HepG2 (cell line): ENCODE results near the gene NAIF1. TPM values are rescaled to one million over a fixed set of nuclear protein-coding genes. Genes with fewer than 3 reads are reported as not detected.

Source experiments
- ATAC-seq: fragments of 200-7000 bp; cut with Tn5 transposase; 3 replicates; pipeline ENCODE4 v1.9.1; 2020; ENCODE audit warnings: mild to moderate bottlenecking, moderate library complexity
- BruUV-seq: library from RNA; stranded (reverse); fragments of 400-500 nt; replicated peaks from 2 replicates; lab custom pipeline; 2021; lab: Mats Ljungman, UMichigan
- CTCF ChIA-PET: fragments of 300-600 bp; formaldehyde crosslinking; extraction: SDS; loops from one replicate; lab custom pipeline; 2021; ENCODE audit warnings: low total read pairs, inconsistent platforms, low intra/inter-chr PET ratio; lab: Yijun Ruan, JAX
- POLR2A ChIA-PET: fragments of 350-600 bp; sonication (Branson Sonifier 250); formaldehyde crosslinking; loops from one replicate; lab custom pipeline; 2020; ENCODE audit warnings: antibody characterized with exemption, inconsistent platforms; lab: Yijun Ruan, JAX
- DNase-seq: peaks from one replicate; pipeline ENCODE4 v3.0.0-alpha.2; 2015; ENCODE audit warnings: low spot score
- FAIRE-seq: peaks from 3 replicates; lab custom pipeline; 2011; peaks lifted over from hg19 to GRCh38; lab: Jason Lieb, UNC
- H2AFZ ChIP-seq: one replicate; pipeline ENCODE4 v1.6.1; 2011; ENCODE audit warnings: low read length, inconsistent platforms
- H3K27ac ChIP-seq: fragments of 300-600 bp; 3 replicates; pipeline ENCODE4 v1.8.0; 2011; ENCODE audit warnings: mixed run types, mild to moderate bottlenecking, mixed read lengths, low read length, inconsistent platforms; ENCODE audit not compliant: insufficient read depth; ENCODE audit errors: extremely low read length
- H3K27me3 ChIP-seq, 2 experiments: fragments of 200-600 bp in 1 of 2; 2 replicates in 1 of 2; 3 replicates in 1 of 2; pipeline versions ENCODE4 v1.6.0 to v1.8.0; 2011; ENCODE audit warnings: low read length in 2 of 2, mild to moderate bottlenecking in 2 of 2, moderate library complexity in 2 of 2, inconsistent platforms in 1 of 2; ENCODE audit not compliant: insufficient read depth in 2 of 2, control insufficient read depth in 1 of 2
- H3K36me3 ChIP-seq, 2 experiments: fragments of 200-600 bp in 1 of 2; replicated peaks in 1 of 2; 2 replicates in 1 of 2; 3 replicates in 1 of 2; pipeline versions ENCODE4 v1.5.1 to v1.8.0; 2011; ENCODE audit warnings: low read length in 2 of 2, inconsistent platforms in 1 of 2; ENCODE audit not compliant: insufficient read depth in 2 of 2, control insufficient read depth in 1 of 2
- H3K4me1 ChIP-seq: 2 replicates; pipeline ENCODE4 v1.5.1; 2012; ENCODE audit warnings: low read length, inconsistent platforms; ENCODE audit not compliant: insufficient read depth
- H3K4me2 ChIP-seq: 2 replicates; pipeline ENCODE4 v1.6.0; 2011; ENCODE audit warnings: low read depth, low read length, inconsistent platforms
- H3K4me3 ChIP-seq, 3 experiments: fragments of 200-600 bp in 1 of 3; sonication (generic), shearing (Covaris generic) in 1 of 3; replicated peaks in 1 of 3; 2 replicates each; pipeline ENCODE4 v1.5.1; 2011 to 2016; ENCODE audit warnings: low read length in 3 of 3, inconsistent platforms in 2 of 3, low read depth in 2 of 3, mild to moderate bottlenecking in 2 of 3, control low read depth in 1 of 3, mixed read lengths in 1 of 3; ENCODE audit not compliant: insufficient read depth in 1 of 3
- H3K79me2 ChIP-seq: one replicate; pipeline ENCODE4 v1.6.1; 2011; ENCODE audit warnings: low read length, inconsistent platforms; ENCODE audit not compliant: insufficient read depth
- H3K9ac ChIP-seq: 2 replicates; pipeline ENCODE4 v1.6.0; 2011; ENCODE audit warnings: mild to moderate bottlenecking, low read depth, low read length, inconsistent platforms; ENCODE audit not compliant: insufficient read depth
- H3K9me3 ChIP-seq: 2 replicates; pipeline ENCODE4 v1.5.1; 2012; ENCODE audit warnings: mild to moderate bottlenecking, low read length
- H4K20me1 ChIP-seq: 2 replicates; pipeline ENCODE4 v1.6.0; 2011; ENCODE audit warnings: inconsistent platforms, mild to moderate bottlenecking, low read length, moderate library complexity; ENCODE audit not compliant: insufficient read depth
- CREBL2 ChIP-seq: sonication (generic); formaldehyde crosslinking; IDR thresholded peaks from 2 replicates; pipeline ENCODE4 v1.8.1; 2023; ENCODE audit warnings: missing genetic modification reagents, mild to moderate bottlenecking, borderline replicate concordance
- HNRNPL ChIP-seq: fragments of 200-400 bp; formaldehyde crosslinking; IDR thresholded peaks from 2 replicates; pipeline ENCODE4 v1.6.1; 2017; ENCODE audit warnings: mild to moderate bottlenecking, low read depth, low read length
- ISL2 ChIP-seq: sonication (generic); formaldehyde crosslinking; IDR thresholded peaks from 2 replicates; pipeline ENCODE4 v1.5.0; 2020; ENCODE audit warnings: missing genetic modification reagents
- KLF12 ChIP-seq: sonication (generic); formaldehyde crosslinking; IDR thresholded peaks from 2 replicates; pipeline ENCODE4 v1.4.0; 2020; ENCODE audit warnings: missing genetic modification reagents, borderline replicate concordance
- MIER2 ChIP-seq: IDR thresholded peaks from 2 replicates; pipeline ENCODE4 v1.6.1; 2016; ENCODE audit warnings: missing biosample characterization, missing genetic modification reagents
- MXD3 ChIP-seq: IDR thresholded peaks from 2 replicates; pipeline ENCODE4 v1.6.1; 2016; ENCODE audit warnings: mild to moderate bottlenecking, missing biosample characterization, missing genetic modification reagents
- PPARG ChIP-seq: conservative IDR thresholded peaks from 2 replicates; pipeline ENCODE4 v1.6.1; 2016; ENCODE audit warnings: missing biosample characterization, missing genetic modification reagents
- PRPF4 ChIP-seq: fragments of 200-400 bp; formaldehyde crosslinking; IDR thresholded peaks from 2 replicates; pipeline ENCODE4 v1.6.1; 2016; ENCODE audit warnings: low read length, low read depth; ENCODE audit not compliant: poor library complexity, severe bottlenecking
- REL ChIP-seq: sonication (generic); formaldehyde crosslinking; conservative IDR thresholded peaks from 2 replicates; pipeline ENCODE4 v1.8.0; 2022; ENCODE audit warnings: mild to moderate bottlenecking, missing genetic modification reagents, moderate library complexity
- RFXAP ChIP-seq: sonication (generic); formaldehyde crosslinking; IDR thresholded peaks from 2 replicates; pipeline ENCODE4 v1.4.0; 2020; ENCODE audit warnings: missing genetic modification reagents, borderline replicate concordance
- STAG1 ChIP-seq: sonication (generic); formaldehyde crosslinking; IDR thresholded peaks from 2 replicates; pipeline ENCODE4 v1.4.0; 2020; ENCODE audit warnings: missing genetic modification reagents
- STAT6 ChIP-seq: sonication (generic); formaldehyde crosslinking; IDR thresholded peaks from 2 replicates; pipeline ENCODE4 v1.4.0; 2020; ENCODE audit warnings: missing genetic modification reagents, mild to moderate bottlenecking, borderline replicate concordance
- TAF15 ChIP-seq: fragments of 200-400 bp; formaldehyde crosslinking; IDR thresholded peaks from one replicate; pipeline ENCODE4 v1.6.1; 2018; ENCODE audit warnings: mild to moderate bottlenecking, low read depth, low read length; ENCODE audit not compliant: poor library complexity, severe bottlenecking
- TRIM24 ChIP-seq: sonication (generic); formaldehyde crosslinking; IDR thresholded peaks from 2 replicates; pipeline ENCODE4 v1.8.0; 2022; ENCODE audit warnings: mild to moderate bottlenecking, missing genetic modification reagents
- U2AF2 ChIP-seq: fragments of 200-400 bp; formaldehyde crosslinking; IDR thresholded peaks from 2 replicates; pipeline ENCODE4 v1.6.1; 2017; ENCODE audit warnings: low read depth, mild to moderate bottlenecking, low read length
- ZNF260 ChIP-seq: sonication (generic); formaldehyde crosslinking; IDR thresholded peaks from 2 replicates; pipeline ENCODE4 v1.4.0; 2020; ENCODE audit warnings: missing genetic modification reagents, low read depth, mild to moderate bottlenecking, borderline replicate concordance
- ZNF598 ChIP-seq: sonication (generic); formaldehyde crosslinking; IDR thresholded peaks from 2 replicates; pipeline ENCODE4 v1.5.1; 2020; ENCODE audit warnings: mild to moderate bottlenecking, missing genetic modification reagents, borderline replicate concordance
- ZNF629 ChIP-seq: sonication (generic); formaldehyde crosslinking; conservative IDR thresholded peaks from 2 replicates; pipeline ENCODE4 v1.5.0; 2020; ENCODE audit warnings: missing genetic modification reagents
- ZNF678 ChIP-seq: sonication (generic); formaldehyde crosslinking; IDR thresholded peaks from 2 replicates; pipeline ENCODE4 v1.4.0; 2020; ENCODE audit warnings: mild to moderate bottlenecking, missing genetic modification reagents
- ZNF850 ChIP-seq: sonication (generic); formaldehyde crosslinking; conservative IDR thresholded peaks from 2 replicates; pipeline ENCODE4 v1.9.0; 2021; ENCODE audit warnings: mild to moderate bottlenecking, missing genetic modification reagents
- ZSCAN25 ChIP-seq: sonication (generic); formaldehyde crosslinking; IDR thresholded peaks from 2 replicates; pipeline ENCODE4 v1.8.0; 2022; ENCODE audit warnings: mild to moderate bottlenecking, missing genetic modification reagents
- WGBS: methylation state at CpG from one replicate; pipeline ENCODE4 v1.1.6; 2017; ENCODE audit warnings: low lambda C conversion rate; 5-methylcytosine and 5-hydroxymethylcytosine counted together
- in situ Hi-C: cut with HindIII; loops from 2 replicates; pipeline ENCODE4 v1.10.0; 2017; ENCODE audit warnings: low pct_unique_long_range_greater_than_20kb; ENCODE audit not compliant: extremely low pct_ligation_motif_present
- intact Hi-C: fragments of 100-400 bp; cut with micrococcal nuclease; formaldehyde crosslinking; loops from one replicate; pipeline ENCODE4 v1.10.0; 2022; ENCODE audit not compliant: unreplicated experiment
- polyA plus RNA-seq, 8 experiments: library from polyadenylated mRNA; depleted of rRNA in 3 of 8; stranded (reverse) in 7 of 8; unstranded in 1 of 8; fragments of >200 nt; fragmentation: Illumina TruSeq in 4 of 8; extraction: Trizol in 4 of 8; gene quantifications; 2 replicates each; pipeline versions ENCODE4 v1.2.1 to v1.2.3, GENCODE V29; 2011 to 2016; ENCODE audit warnings: low read depth in 4 of 8, missing spikeins in 1 of 8, mixed read lengths in 1 of 8; ENCODE audit not compliant: insufficient read depth in 1 of 8
- total RNA-seq, 5 experiments: library from RNA; depleted of rRNA; stranded (reverse); fragments of >200 nt; fragmentation: Illumina TruSeq; extraction: Trizol; gene quantifications; 2 replicates each; pipeline ENCODE4 v1.2.3, GENCODE V29; 2016; ENCODE audit warnings: low read depth in 1 of 5
- TF ChIP-seq, protein P1 (sequence below): sonication (generic); formaldehyde crosslinking; IDR thresholded peaks from 2 replicates; pipeline ENCODE4 v1.5.1; 2020; ENCODE audit warnings: missing genetic modification reagents, mild to moderate bottlenecking, borderline replicate concordance

NAIF1 gene
- total and polyA plus RNA-seq, 2 of the 13 experiments (the other 11 are each of a cell fraction or from before 2014, with no cell fraction given), result 6.0 to 6.9 TPM

DNA sequence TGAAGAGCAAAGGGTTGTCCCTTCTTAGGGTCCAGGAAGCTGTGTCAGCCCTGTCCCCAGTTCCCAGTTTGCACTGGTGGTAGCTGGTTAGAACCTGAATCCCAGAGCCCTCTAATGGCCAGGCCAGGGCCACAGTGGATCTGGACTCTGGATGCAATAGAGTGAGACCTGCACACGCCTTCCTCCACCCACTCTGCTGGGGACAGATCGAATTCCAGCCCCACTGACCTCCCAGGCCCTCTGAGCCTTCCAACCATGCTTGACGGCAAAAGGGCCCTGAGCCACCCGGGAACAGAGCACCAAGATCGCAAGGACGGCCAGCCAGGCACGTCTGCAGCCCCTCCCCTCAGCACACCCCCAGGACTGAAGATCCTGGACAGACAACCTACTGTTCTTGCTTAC, 23.7 kb downstream of the NAIF1 start:
- peaks cover 56% of the 10 kb centered on the region for H3K4me1 ChIP-seq
- peak overlapping the region; percentile 36 for H2AFZ ChIP-seq
- CTCF ChIA-PET, result interaction anchor here (0.7 kb wide), 1 partner anchor 8 kb away, joined by 3 read pairs; no protein-coding TSS in a partner anchor
- H3K9me3 ChIP-seq, result no peaks in the 10 kb centered on the region
- peak overlapping the region; percentile 6 to 62 (median 14) for H3K4me3 ChIP-seq
- peaks cover 2 to 3% of the 10 kb centered on the region in 2 experiments; a peak in 1 of 5 replicates for H3K27me3 ChIP-seq
- no peaks in the 10 kb centered on the region for H3K79me2 ChIP-seq
- H3K9ac ChIP-seq, result peak overlapping the region; percentile 37
- FAIRE-seq (peak; percentile 87), DNase-seq (peak; percentile 63), ATAC-seq (peak; percentile 98)
- H4K20me1 ChIP-seq, result no peaks in the 10 kb centered on the region
- H3K36me3 ChIP-seq, result no peaks in the 10 kb centered on the region
- H3K4me2 ChIP-seq, result peak overlapping the region; percentile 77
- POLR2A ChIA-PET, result interaction anchor here (1.0 to 1.5 kb wide), 2 partner anchors 24 to 93 kb away, joined by 3 read pairs; partner anchors contain the start of gene NAIF1
- BruUV-seq, result no TSS peak
- in situ Hi-C loops, result no loop called here
- intact Hi-C loops, result no loop called here
- 5% methylated on average over 3 of the region's 7 CpGs for WGBS
- peak overlapping the region; percentile 53 for H3K27ac ChIP-seq
- TF ChIP-seq MIER2, result peak; percentile 64; the same call in 1 of the 2 replicates
- no peak for TF ChIP-seq CREBL2
- no peak for TF ChIP-seq PPARG
- no peak for TF ChIP-seq PRPF4
- TF ChIP-seq ZNF598, result no peak
- TF ChIP-seq HNRNPL, result no peak
- TF ChIP-seq, protein P1, sequence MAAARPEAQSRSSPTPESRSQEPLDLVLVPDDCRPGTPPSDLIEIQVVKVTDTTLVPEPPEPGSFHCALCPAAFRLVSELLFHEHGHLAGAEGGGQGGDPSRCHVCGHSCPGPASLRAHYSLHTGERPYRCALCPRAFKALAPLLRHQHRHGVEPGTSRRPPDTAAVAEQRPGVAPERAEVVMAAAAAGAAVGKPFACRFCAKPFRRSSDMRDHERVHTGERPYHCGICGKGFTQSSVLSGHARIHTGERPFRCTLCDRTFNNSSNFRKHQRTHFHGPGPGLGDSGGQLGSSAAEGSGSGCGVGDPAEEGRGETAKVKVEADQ (CRISPR knock-in tag), result no peak
- TF ChIP-seq ZNF260 (CRISPR knock-in tag), result no peak
- TF ChIP-seq STAT6 (CRISPR knock-in tag), result no peak
- TF ChIP-seq ISL2 (CRISPR knock-in tag), result 0 out of 2 replicates have a peak, but pooled peaks have one; percentile 16
- peak; percentile 56 for TF ChIP-seq STAG1 (CRISPR knock-in tag)
- no peak for TF ChIP-seq MXD3 (CRISPR knock-in tag)
- TF ChIP-seq ZNF629, result peak; percentile 69
- TF ChIP-seq KLF12 (CRISPR knock-in tag), result no peak
- no peak for TF ChIP-seq ZSCAN25 (CRISPR knock-in tag)
- TF ChIP-seq U2AF2, result no peak
- TF ChIP-seq ZNF850 (CRISPR knock-in tag), result no peak
- TF ChIP-seq TRIM24 (CRISPR knock-in tag), result peak; percentile 18; the same call in 1 of the 2 replicates
- TF ChIP-seq TAF15, result no peak
- TF ChIP-seq ZNF678, result no peak
- no peak for TF ChIP-seq REL (CRISPR knock-in tag)
- TF ChIP-seq RFXAP, result no peak
